Heart left ventricle (tissue), 16 donors: Measurements from ENCODE around the gene FRS2. TPM values are rescaled to one million over a fixed set of nuclear protein-coding genes. Genes with fewer than 3 reads are reported as not detected.
"Not testable (repeated sequence)": the region's sequence is repeated elsewhere in the genome, so short reads cannot be mapped to it uniquely, and the experiment has no call there.

Source experiments
- ATAC-seq, 4 donors: fragments of 200-7000 bp; cut with Tn5 transposase; one replicate each; pipeline ENCODE4 v1.9.1; 2020 to 2022; ENCODE audit warnings: moderate library complexity in 4 of 4, mild to moderate bottlenecking in 3 of 4, moderate number of reproducible peaks in 1 of 4
- DNase-seq, 5 donors: peaks; one replicate each; pipeline ENCODE4 v3.0.0-alpha.2; 2020
- H3K27ac ChIP-seq, 12 donors: fragments of 200-600 bp; sonication (generic) in 4 of 12; one replicate each; pipeline versions ENCODE4 v1.5.0 to v1.8.0; 2016 to 2022; ENCODE audit warnings: mild to moderate bottlenecking in 2 of 12
- H3K27me3 ChIP-seq, 9 donors: fragments of 200-600 bp; sonication (generic) in 2 of 9; one replicate each; pipeline versions ENCODE4 v1.5.1 to v1.8.0; 2016 to 2022; ENCODE audit warnings: mild to moderate bottlenecking in 3 of 9
- H3K36me3 ChIP-seq, 9 donors: fragments of 200-600 bp; sonication (generic) in 2 of 9; one replicate each; pipeline versions ENCODE4 v1.5.0 to v1.8.0; 2018 to 2022; ENCODE audit warnings: mild to moderate bottlenecking in 2 of 9
- H3K4me1 ChIP-seq, 12 donors: fragments of 200-600 bp; sonication (generic) in 4 of 12; one replicate each; pipeline versions ENCODE4 v1.5.0 to v1.8.0; 2016 to 2022; ENCODE audit warnings: mild to moderate bottlenecking in 3 of 12
- H3K4me3 ChIP-seq, 12 donors: fragments of 200-600 bp; sonication (generic) in 4 of 12; one replicate each; pipeline versions ENCODE4 v1.5.0 to v1.8.0; 2017 to 2022; ENCODE audit warnings: mild to moderate bottlenecking in 9 of 12, moderate library complexity in 4 of 12
- H3K9me3 ChIP-seq, 12 donors: fragments of 200-600 bp; sonication (generic) in 4 of 12; one replicate each; pipeline versions ENCODE4 v1.5.0 to v1.8.0; 2016 to 2022; ENCODE audit warnings: mild to moderate bottlenecking in 1 of 12
- CTCF ChIP-seq, 12 donors: fragments of 200-600 bp; sonication (generic) in 4 of 12; IDR thresholded peaks; one replicate each; pipeline versions ENCODE4 v1.5.0 to v1.8.0; 2018 to 2022; ENCODE audit warnings: antibody characterized with exemption in 12 of 12, mild to moderate bottlenecking in 5 of 12
- POLR2A ChIP-seq, 2 donors: fragments of 450-650 bp; IDR thresholded peaks; one replicate each; pipeline ENCODE4 v1.6.1; 2017; ENCODE audit warnings: antibody characterized with exemption in 2 of 2, mild to moderate bottlenecking in 2 of 2, moderate library complexity in 2 of 2
- WGBS, 4 donors: extraction: QIAGEN DNeasy Blood & Tissue Kit in 2 of 4; methylation state at CpG; one replicate each; pipeline versions ENCODE4 v1.1.5 to v1.1.7; 2013 to 2018; 5-methylcytosine and 5-hydroxymethylcytosine counted together
- intact Hi-C, 10 donors: fragments of 100-400 bp; cut with DNase I; formaldehyde crosslinking; loops; one replicate each; pipeline versions ENCODE4 v1.11.1 to v1.14.2; 2022
- polyA plus RNA-seq, 2 donors: library from polyadenylated mRNA; stranded (reverse); fragments of 200-250 nt; gene quantifications; one replicate each; pipeline ENCODE4 v1.2.3, GENCODE V29; 2013
- total RNA-seq, 9 donors: library from RNA; depleted of rRNA in 2 of 9; stranded (reverse); fragments of >200 nt in 2 of 9; fragmentation: NEBNext Ultra II Directional in 3 of 9; extraction: Animal tissue kit (Norgen Biotek cat#: 25700) in 3 of 9; gene quantifications; one replicate each; pipeline versions ENCODE4 v1.1.0 to v1.2.4, GENCODE V29; 2016 to 2023
- donor health status: ischemic (EF 13 %, LVEDD 7.1; RV severe dilation, severe dysfunction).
- donor health status: healthy with polysubstance abuse.
- donor health status: DM: no; HTN: yes; CAD: no.
- donor health status: DM: no; HTN: no; CAD: no.
- donor health status: ischemic (EF 25% LVEDD 6.9; RV normal size, moderate dysfunction).
- donor health status: ischemic (EF 25% LVEDD 5.7; RV mildly dilated, moderate dysfunction).
- donor health status: healthy.
- donor health status: DM: yes; HTN: yes; CAD: no.
- donor health status: ischemic (EF 35%, LVEDD 5.7; RV mildly dilated, moderate dysfunction).
- donor health status: nonischemic (EF 11% LVEDD 7.7; RV severe dilation, severe dysfunction).
- donor health status: DM: yes; HTN: yes; CAD: no.
- donor health status: PGD.
- donor health status: ischemic (EF 29% LVEDD 5.4; RV normal size, mild dysfunction).
- donor health status: nonischemic (EF 23%, LVEDD 6.1; RV moderate dilation, normal function).

Gene FRS2
- total and polyA plus RNA-seq, 11 donors = 2.6 to 33.9 (median 20.3) TPM

GRCh38 chr12:69447892-69448291 lies 22.3 kb upstream of the FRS2 start:
- Histone ChIP-seq H3K4me1 (no peaks in the 10 kb centered on the region), H3K27ac (no peak overlapping the region), H3K27me3 (no peaks in the 10 kb centered on the region), H3K9me3 (no peaks in the 10 kb centered on the region), H3K36me3 (no peaks in the 10 kb centered on the region), H3K4me3 (no peak overlapping the region)
- 92 to 100% (median 95%) methylated on average over 1 of the region's 1 CpG for whole genome bisulfite sequencing, 4 donors
- intact Hi-C loops = no loop called here
- DNase-seq (no peak), ATAC-seq (no peak)
- TF ChIP-seq CTCF (IDR thresholded peaks at IDR 0.05) (no peak), POLR2A (IDR thresholded peaks at IDR 0.05) (no peak)

DNA sequence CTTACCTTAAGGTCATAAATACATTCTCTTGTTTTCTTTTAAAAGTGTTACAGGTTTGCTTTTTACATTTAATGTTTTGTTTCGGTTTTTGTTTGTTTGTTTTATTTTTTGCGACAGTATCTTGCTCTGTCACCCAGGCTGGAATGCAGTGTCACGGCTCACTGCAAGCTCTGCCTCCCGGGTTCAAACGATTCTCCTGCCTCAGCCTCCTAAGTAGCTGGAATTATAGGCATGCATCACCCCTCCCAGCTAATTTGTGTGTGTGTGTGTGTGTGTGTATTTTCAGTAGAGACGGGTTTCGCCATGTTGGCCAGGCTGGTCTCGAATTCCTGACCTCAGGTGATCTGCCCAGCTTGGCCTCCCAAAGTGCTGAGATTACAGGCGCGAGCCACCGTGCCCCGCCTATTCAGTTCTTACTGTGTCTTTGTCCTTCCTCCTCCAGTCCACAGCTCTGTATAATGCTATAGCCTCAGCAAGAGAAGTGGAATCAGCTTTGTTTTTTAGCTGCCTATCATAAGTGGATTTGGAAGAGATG lies 17.5 kb upstream of the FRS2 start:
- H3K27ac ChIP-seq, ATAC-seq, DNase-seq, H3K4me1 ChIP-seq, H3K9me3 ChIP-seq, H3K27me3 ChIP-seq, H3K36me3 ChIP-seq, intact Hi-C loops, H3K4me3 ChIP-seq: not testable (repeated sequence)
- 88 to 92% (median 91%) methylated on average over 12 of the region's 12 CpGs for WGBS, 4 donors

DNA sequence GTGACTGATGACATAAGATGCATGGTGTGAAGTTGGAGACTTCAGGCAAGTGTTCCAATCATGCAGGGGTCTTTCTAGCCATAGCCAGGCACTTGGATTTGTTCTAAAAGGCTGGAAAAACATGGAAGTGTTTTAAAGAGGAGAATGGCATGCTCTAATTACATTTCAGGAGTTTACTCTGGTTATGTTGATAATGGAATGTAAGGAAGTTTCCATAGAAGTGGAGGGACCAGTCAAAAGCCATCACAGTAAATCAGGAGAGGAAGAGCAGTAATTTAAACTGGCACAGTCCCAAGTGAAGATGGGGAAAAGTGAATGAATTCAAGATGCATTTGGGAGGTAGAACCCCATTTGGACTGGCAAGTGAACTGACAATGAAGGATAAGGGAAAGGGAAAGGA lies 13.9 kb upstream of the FRS2 start:
- H3K4me1 ChIP-seq = no peaks in the 10 kb centered on the region
- H3K27ac ChIP-seq = no peak overlapping the region
- intact Hi-C loops = no loop called here
- H3K4me3 ChIP-seq = no peak overlapping the region
- DNase-seq (no peak), ATAC-seq (no peak)
- H3K9me3 ChIP-seq = no peaks in the 10 kb centered on the region
- no peak for TF ChIP-seq CTCF (IDR thresholded peaks at IDR 0.05)
- TF ChIP-seq POLR2A (IDR thresholded peaks at IDR 0.05) = no peak
- H3K27me3 ChIP-seq = no peaks in the 10 kb centered on the region
- H3K36me3 ChIP-seq = no peaks in the 10 kb centered on the region

DNA sequence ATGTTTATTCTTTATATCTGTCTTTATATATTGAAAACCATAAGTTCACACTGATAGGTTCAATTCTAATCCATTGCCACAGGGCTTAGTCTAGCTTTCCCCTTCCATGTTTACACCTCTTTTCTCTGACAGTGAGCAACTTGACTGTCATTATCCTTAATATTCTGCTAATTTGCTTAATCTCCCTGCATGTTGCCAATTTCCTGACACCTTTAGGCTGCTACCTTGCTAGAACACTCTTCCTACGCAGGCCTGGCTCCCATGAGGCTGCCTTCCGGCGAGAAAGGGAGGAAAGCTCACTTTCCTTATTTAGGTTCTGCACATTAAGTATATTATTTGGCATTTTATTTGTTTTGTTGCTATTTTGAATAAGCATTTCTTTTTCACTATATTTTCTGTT lies 12.8 kb upstream of the FRS2 start:
- no peaks in the 10 kb centered on the region for H3K27me3 ChIP-seq
- no peaks in the 10 kb centered on the region for H3K9me3 ChIP-seq
- no peaks in the 10 kb centered on the region for H3K4me1 ChIP-seq
- ATAC-seq (no peak), DNase-seq (no peak)
- no peaks in the 10 kb centered on the region for H3K36me3 ChIP-seq
- H3K4me3 ChIP-seq = no peak overlapping the region
- WGBS, 4 donors = 55 to 81% (median 60%) methylated on average over 3 of the region's 3 CpGs
- TF ChIP-seq CTCF (IDR thresholded peaks at IDR 0.05) (no peak), POLR2A (IDR thresholded peaks at IDR 0.05) (no peak)
- intact Hi-C loops = no loop called here
- H3K27ac ChIP-seq = no peak overlapping the region

- no peaks in the 10 kb centered on the region for H3K27me3 ChIP-seq
- H3K9me3 ChIP-seq = no peaks in the 10 kb centered on the region
- intact Hi-C loops = no loop called here
- no peaks in the 10 kb centered on the region for H3K36me3 ChIP-seq
- no peaks in the 10 kb centered on the region for H3K4me1 ChIP-seq
- H3K4me3 ChIP-seq = no peak overlapping the region
- no peak for TF ChIP-seq CTCF (IDR thresholded peaks at IDR 0.05)
- no peak for TF ChIP-seq POLR2A (IDR thresholded peaks at IDR 0.05)
- ATAC-seq = no peak
- no peak overlapping the region for H3K27ac ChIP-seq
- DNase-seq = no peak
- 66 to 81% (median 71%) methylated on average over 3 of the region's 3 CpGs for WGBS, 4 donors
These were observed 10.7 kb upstream of the FRS2 start for GRCh38 chr12:69459477-69459876.
